ENCODE results near the gene LHX3. TPM values are rescaled to one million over a fixed set of nuclear protein-coding genes. Genes with fewer than 3 reads are reported as not detected.

The LHX3 gene
- total and polyA plus RNA-seq, 12 donors: not detected

DNA sequence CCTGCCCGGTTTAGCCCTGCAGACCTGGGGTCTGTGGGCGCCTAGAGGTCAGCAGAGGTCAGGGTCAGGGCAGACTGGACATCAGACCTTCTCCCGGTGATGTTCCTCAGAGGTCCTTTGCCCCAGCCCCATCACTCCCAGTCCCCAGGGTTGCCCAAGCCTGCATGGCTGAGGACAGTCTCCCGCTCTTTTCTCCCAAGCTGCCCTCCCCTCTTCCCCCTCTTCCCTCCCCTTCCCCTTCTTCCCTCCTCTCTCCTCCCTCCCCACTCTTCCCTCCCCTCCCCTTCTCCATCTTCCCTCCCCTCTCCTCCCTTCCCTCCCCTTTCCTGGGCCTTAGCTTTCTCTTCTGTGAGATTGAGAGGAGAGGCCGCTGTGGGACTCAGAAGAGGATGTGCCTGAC is 10.4 kb downstream of the LHX3 start:
- no peak for DNase-seq
- Histone ChIP-seq H3K4me3 (no peak overlapping the region), H3K9me3 (replicated peaks in 1 of 3) (no peaks in the 10 kb centered on the region), H3K27ac (no peak overlapping the region), H3K4me1 (replicated peaks in 1 of 2) (peaks cover 0 to 10% of the 10 kb centered on the region in 2 donors), H3K36me3 (replicated peaks in 1 of 2) (no peaks in the 10 kb centered on the region), H3K27me3 (peaks cover 88% of the 10 kb centered on the region)
- no peak for TF ChIP-seq POLR2A (IDR thresholded peaks at IDR 0.05)
- TF ChIP-seq, protein P1, sequence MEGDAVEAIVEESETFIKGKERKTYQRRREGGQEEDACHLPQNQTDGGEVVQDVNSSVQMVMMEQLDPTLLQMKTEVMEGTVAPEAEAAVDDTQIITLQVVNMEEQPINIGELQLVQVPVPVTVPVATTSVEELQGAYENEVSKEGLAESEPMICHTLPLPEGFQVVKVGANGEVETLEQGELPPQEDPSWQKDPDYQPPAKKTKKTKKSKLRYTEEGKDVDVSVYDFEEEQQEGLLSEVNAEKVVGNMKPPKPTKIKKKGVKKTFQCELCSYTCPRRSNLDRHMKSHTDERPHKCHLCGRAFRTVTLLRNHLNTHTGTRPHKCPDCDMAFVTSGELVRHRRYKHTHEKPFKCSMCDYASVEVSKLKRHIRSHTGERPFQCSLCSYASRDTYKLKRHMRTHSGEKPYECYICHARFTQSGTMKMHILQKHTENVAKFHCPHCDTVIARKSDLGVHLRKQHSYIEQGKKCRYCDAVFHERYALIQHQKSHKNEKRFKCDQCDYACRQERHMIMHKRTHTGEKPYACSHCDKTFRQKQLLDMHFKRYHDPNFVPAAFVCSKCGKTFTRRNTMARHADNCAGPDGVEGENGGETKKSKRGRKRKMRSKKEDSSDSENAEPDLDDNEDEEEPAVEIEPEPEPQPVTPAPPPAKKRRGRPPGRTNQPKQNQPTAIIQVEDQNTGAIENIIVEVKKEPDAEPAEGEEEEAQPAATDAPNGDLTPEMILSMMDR (IDR thresholded peaks at IDR 0.05): no peak
- WGBS, 4 donors: 4 to 29% (median 12%) methylated on average over 1 to 5 of the region's 5 CpGs
- intact Hi-C loops (cut with DNase I): no loop called here

DNA sequence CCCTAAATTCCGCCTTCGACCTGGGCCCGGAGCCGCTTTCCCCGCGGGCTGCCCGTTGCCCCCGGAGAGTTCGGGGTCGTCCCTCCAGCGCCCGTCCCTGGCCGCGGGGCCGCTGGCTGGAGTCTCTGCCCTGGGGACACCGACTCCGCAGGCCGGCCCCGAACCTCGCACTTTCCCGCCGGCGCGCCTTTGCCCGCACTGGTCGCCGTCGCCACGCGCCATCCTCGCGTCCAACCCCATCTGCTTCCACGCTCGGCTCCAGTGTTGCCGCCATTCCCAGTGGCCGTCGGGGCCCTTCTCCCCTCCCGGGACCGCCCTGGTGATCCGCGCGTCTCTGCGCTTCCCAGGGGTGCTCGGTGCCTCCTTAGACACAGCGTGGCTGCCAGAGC is 11.0 kb downstream of the LHX3 start:
- no peak for TF ChIP-seq POLR2A (IDR thresholded peaks at IDR 0.05)
- TF ChIP-seq, protein P1 (IDR thresholded peaks at IDR 0.05): no peak
- DNase-seq: no peak
- Histone ChIP-seq H3K4me1 (replicated peaks in 1 of 2) (peaks cover 0 to 10% of the 10 kb centered on the region in 2 donors), H3K27ac (no peak overlapping the region), H3K36me3 (replicated peaks in 1 of 2) (no peaks in the 10 kb centered on the region), H3K4me3 (no peak overlapping the region), H3K27me3 (peaks cover 87% of the 10 kb centered on the region), H3K9me3 (replicated peaks in 1 of 3) (no peaks in the 10 kb centered on the region)
- WGBS, 4 donors: 0 to 4% (median 2%) methylated on average over 12 to 45 of the region's 45 CpGs; no CpG with 5 or more reads in 1 of the 4 donors
- intact Hi-C loops (cut with DNase I): no loop called here

DNA sequence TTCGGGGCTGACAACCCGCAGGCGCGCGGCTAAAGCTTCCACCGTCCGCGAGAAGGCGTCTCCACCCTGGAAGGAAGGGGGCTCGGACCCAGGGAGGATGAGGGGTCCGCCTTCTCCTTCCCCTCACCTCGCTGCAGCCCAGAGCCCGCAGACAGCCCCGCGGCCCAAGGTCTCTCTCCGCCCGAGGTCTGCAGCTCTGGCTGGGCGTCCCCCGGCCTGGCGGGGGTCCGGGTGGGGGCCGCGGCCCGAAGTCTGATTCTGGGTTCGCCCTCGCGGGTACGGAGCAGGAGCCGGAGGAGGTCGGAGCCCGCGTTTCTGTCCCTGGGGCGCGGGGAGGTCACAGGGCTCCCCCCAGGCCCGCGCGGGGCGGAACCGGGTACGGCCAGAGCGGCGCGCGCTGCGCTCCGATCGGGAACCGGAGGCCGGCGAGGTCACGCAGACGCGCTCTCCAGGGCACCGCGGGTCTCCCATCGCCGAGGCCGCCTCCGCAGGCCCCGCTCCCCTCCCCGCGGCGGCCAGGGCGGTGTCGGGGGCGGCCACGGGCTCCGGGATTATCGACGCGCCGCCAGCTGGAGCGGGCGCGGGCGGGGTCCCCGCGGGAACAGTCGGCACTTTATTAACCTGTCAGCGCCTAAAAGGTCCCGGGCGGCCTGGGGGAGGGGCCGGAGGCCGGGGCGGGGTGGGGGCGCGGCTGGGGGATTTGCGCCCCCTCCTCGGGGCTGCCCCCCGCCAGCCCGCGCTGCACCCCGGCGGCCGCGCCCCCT is 11.6 kb downstream of the LHX3 start:
- Histone ChIP-seq H3K4me1 (replicated peaks in 1 of 2) (peaks cover 0 to 6% of the 10 kb centered on the region in 2 donors), H3K4me3 (no peak overlapping the region), H3K36me3 (replicated peaks in 1 of 2) (no peaks in the 10 kb centered on the region), H3K9me3 (replicated peaks in 1 of 3) (no peaks in the 10 kb centered on the region), H3K27me3 (peaks cover 81% of the 10 kb centered on the region), H3K27ac (no peak overlapping the region)
- intact Hi-C loops (cut with DNase I): no loop called here
- no peak for DNase-seq
- 0 to 4% (median 3%) methylated on average over 2 to 95 of the region's 96 CpGs for WGBS, 4 donors
- TF ChIP-seq, protein P1 (IDR thresholded peaks at IDR 0.05): no peak
- no peak for TF ChIP-seq POLR2A (IDR thresholded peaks at IDR 0.05)

DNA sequence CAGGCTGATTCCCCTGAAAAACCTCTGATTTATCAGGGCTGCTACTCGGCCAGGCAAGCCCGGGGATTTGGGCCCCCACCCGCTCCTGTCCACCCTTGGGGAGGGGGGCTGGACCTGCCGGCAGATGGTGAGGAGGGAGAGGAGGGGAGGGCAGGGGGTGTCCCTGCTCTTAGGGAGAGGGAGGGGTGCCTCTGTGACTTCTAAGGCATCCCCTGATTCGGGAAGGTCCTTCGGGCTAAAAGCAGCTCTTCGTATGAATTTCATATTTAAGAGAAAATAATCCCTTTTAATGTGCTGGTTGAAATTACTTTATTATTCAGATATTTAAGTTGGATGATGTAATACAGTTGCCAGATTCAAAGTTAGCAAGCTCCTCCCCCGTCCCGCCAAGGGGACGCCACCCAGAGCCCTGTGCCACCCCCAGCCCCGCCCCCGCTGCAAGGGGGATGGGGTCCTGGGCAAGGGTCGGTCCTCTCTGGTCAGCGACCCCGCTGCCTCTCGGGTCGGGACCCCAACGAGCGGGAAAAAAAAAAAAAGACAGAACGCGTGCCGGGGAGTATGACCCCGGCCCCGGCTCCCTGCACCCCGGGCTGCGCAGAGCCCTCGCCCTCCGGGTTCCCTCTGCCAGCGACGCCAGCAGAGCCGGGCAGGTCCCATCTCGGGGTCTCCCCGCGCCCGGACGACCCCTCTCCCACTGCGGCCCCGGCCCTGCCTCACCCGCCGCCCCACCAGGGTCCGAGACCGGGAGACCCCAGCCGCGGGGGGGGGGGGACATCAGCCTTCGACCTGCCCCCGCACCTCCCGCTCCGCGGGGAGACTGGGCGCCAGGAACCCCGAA is 12.4 kb downstream of the LHX3 start:
- intact Hi-C loops (cut with DNase I): no loop called here
- Histone ChIP-seq H3K27me3 (peaks cover 74% of the 10 kb centered on the region), H3K9me3 (replicated peaks in 1 of 3) (no peaks in the 10 kb centered on the region), H3K4me3 (no peak overlapping the region), H3K36me3 (replicated peaks in 1 of 2) (no peaks in the 10 kb centered on the region), H3K27ac (no peak overlapping the region), H3K4me1 (replicated peaks in 1 of 2) (peaks cover 0 to 5% of the 10 kb centered on the region in 2 donors)
- WGBS, 4 donors: 2 to 3% (median 3%) methylated on average over 22 to 51 of the region's 51 CpGs
- TF ChIP-seq POLR2A (IDR thresholded peaks at IDR 0.05): no peak
- TF ChIP-seq, protein P1 (IDR thresholded peaks at IDR 0.05): no peak
- no peak for DNase-seq
